ENCODE results near the gene MANF. TPM values are rescaled to one million over a fixed set of nuclear protein-coding genes. Genes with fewer than 3 reads are reported as not detected.

The MANF gene
- total RNA-seq, 2 experiments from 2014 or later: 104 to 117 TPM

DNA sequence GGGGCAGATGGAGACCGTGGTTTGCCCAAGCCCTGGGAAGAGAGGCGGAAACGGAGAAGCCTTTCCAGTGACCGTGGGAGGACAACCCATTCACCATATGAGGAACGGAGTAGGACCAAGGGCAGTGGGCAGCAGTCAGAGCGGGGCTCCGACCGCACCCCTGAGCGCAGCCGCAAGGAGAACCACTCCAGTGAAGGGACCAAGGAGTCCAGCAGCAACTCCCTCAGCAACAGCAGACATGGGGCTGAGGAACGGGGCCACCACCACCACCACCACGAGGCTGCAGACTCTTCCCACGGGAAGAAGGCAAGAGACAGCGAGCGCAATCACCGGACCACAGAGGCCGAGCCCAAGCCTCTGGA lies 8.0 kb downstream of the MANF start:
- peak overlapping the region; percentile 90 for H3K4me2 ChIP-seq (ENCODE audit: low read length)
- peaks cover 85% of the 10 kb centered on the region for H3K36me3 ChIP-seq (ENCODE audit: insufficient read depth, low read length)
- ChIA-PET POLR2A (no interaction called here), CTCF (ENCODE audit: unreplicated experiment) (no interaction called here)
- no peak overlapping the region for H2AFZ ChIP-seq (ENCODE audit: low read length)
- H3K79me2 ChIP-seq (ENCODE audit: insufficient read depth, low read depth, low read length): peaks cover 55% of the 10 kb centered on the region
- peaks cover 69% of the 10 kb centered on the region for H3K4me1 ChIP-seq (ENCODE audit: insufficient read depth, low read length, poor library complexity, severe bottlenecking)
- TF ChIP-seq EZH2phosphoT487 (IDR thresholded peaks at IDR 0.05; ENCODE audit: borderline replicate concordance, low read depth, low read length): no peak
- TF ChIP-seq, protein P1, sequence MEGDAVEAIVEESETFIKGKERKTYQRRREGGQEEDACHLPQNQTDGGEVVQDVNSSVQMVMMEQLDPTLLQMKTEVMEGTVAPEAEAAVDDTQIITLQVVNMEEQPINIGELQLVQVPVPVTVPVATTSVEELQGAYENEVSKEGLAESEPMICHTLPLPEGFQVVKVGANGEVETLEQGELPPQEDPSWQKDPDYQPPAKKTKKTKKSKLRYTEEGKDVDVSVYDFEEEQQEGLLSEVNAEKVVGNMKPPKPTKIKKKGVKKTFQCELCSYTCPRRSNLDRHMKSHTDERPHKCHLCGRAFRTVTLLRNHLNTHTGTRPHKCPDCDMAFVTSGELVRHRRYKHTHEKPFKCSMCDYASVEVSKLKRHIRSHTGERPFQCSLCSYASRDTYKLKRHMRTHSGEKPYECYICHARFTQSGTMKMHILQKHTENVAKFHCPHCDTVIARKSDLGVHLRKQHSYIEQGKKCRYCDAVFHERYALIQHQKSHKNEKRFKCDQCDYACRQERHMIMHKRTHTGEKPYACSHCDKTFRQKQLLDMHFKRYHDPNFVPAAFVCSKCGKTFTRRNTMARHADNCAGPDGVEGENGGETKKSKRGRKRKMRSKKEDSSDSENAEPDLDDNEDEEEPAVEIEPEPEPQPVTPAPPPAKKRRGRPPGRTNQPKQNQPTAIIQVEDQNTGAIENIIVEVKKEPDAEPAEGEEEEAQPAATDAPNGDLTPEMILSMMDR (conservative IDR thresholded peaks at IDR 0.05; ENCODE audit: low read length): no peak
- no TSS peak for BruUV-seq (replicated peaks)
- H3K9me3 ChIP-seq (ENCODE audit: low read length): no peaks in the 10 kb centered on the region
- H4K20me1 ChIP-seq (ENCODE audit: insufficient read depth, low read length): peaks cover 44% of the 10 kb centered on the region
- H3K4me3 ChIP-seq (ENCODE audit: low read depth, low read length, poor library complexity, severe bottlenecking): no peak overlapping the region
- H3K9me2 ChIP-seq (ENCODE audit: insufficient read depth, low read length): no peaks in the 10 kb centered on the region
- intact Hi-C loops (cut with micrococcal nuclease; ENCODE audit: unreplicated experiment): no loop called here
- no peak for DNase-seq (ENCODE audit: low spot score)
- H3K27ac ChIP-seq (ENCODE audit: low read depth, low read length, poor library complexity, severe bottlenecking): no peak overlapping the region

DNA sequence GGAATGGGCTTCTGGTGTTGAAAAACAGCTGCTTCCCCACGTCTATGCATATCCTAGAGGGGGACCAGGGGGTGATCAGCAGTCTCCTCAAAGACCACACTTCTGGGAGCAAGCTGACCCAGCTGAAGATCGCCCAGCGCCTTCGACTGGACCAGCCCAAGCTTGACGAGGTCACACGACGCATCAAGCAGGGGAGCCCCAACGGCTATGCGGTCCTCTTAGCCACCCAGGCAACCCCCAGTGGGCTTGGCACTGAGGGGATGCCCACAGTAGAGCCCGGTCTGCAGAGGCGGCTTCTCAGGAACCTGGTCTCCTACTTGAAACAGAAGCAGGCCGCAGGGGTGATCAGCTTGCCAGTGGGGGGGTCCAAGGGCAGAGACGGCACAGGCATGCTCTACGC lies 8.5 kb downstream of the MANF start:
- peaks cover 41% of the 10 kb centered on the region for H4K20me1 ChIP-seq (ENCODE audit: insufficient read depth, low read length)
- POLR2A ChIA-PET: interaction anchor here (0.6 kb wide), 1 partner anchor 526 kb away, joined by 3 read pairs; no protein-coding TSS in a partner anchor
- peaks cover 51% of the 10 kb centered on the region for H3K79me2 ChIP-seq (ENCODE audit: insufficient read depth, low read depth, low read length)
- no peak overlapping the region for H2AFZ ChIP-seq (ENCODE audit: low read length)
- H3K36me3 ChIP-seq (ENCODE audit: insufficient read depth, low read length): peaks cover 85% of the 10 kb centered on the region
- H3K27ac ChIP-seq (ENCODE audit: low read depth, low read length, poor library complexity, severe bottlenecking): no peak overlapping the region
- DNase-seq (ENCODE audit: low spot score): no peak
- no peaks in the 10 kb centered on the region for H3K9me2 ChIP-seq (ENCODE audit: insufficient read depth, low read length)
- CTCF ChIA-PET (ENCODE audit: unreplicated experiment): no interaction called here
- BruUV-seq (replicated peaks): no TSS peak
- H3K4me2 ChIP-seq (ENCODE audit: low read length): peak overlapping the region; percentile 37; the same call in 1 of the 2 replicates
- no peaks in the 10 kb centered on the region for H3K9me3 ChIP-seq (ENCODE audit: low read length)
- TF ChIP-seq, protein P1 (conservative IDR thresholded peaks at IDR 0.05; ENCODE audit: low read length): no peak
- TF ChIP-seq EZH2phosphoT487 (IDR thresholded peaks at IDR 0.05; ENCODE audit: borderline replicate concordance, low read depth, low read length): no peak
- H3K4me3 ChIP-seq (ENCODE audit: low read depth, low read length, poor library complexity, severe bottlenecking): peak overlapping the region; percentile 2
- intact Hi-C loops (cut with micrococcal nuclease; ENCODE audit: unreplicated experiment): no loop called here
- H3K4me1 ChIP-seq (ENCODE audit: insufficient read depth, low read length, poor library complexity, severe bottlenecking): peaks cover 64% of the 10 kb centered on the region

DNA sequence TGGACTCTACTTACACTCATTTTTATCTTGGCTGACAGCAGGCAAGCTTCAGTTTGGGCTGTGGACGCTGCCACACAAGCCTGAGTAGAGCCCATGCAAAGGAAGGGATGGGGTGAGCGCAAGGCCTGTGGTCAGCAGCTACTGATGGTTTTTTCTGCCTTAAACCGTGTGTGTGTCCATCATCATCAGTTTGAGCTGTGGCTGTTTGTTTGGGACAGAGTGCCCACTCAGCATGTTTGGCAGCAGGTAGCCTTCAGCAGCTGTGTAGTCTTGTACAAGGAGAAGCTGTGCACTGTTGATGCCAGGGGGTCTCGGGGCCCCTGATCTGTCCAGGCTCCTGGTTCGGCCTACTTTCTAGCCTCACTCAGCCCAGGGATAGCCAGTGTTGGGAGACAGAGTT lies 9.4 kb downstream of the MANF start:
- CTCF ChIA-PET (ENCODE audit: unreplicated experiment): no interaction called here
- Histone ChIP-seq H4K20me1 (ENCODE audit: insufficient read depth, low read length) (peaks cover 41% of the 10 kb centered on the region), H3K9me3 (ENCODE audit: low read length) (no peaks in the 10 kb centered on the region), H3K9me2 (ENCODE audit: insufficient read depth, low read length) (no peaks in the 10 kb centered on the region), H3K4me2 (ENCODE audit: low read length) (peak overlapping the region; percentile 37; the same call in 1 of the 2 replicates), H2AFZ (ENCODE audit: low read length) (no peak overlapping the region), H3K36me3 (ENCODE audit: insufficient read depth, low read length) (peaks cover 85% of the 10 kb centered on the region), H3K79me2 (ENCODE audit: insufficient read depth, low read depth, low read length) (peaks cover 51% of the 10 kb centered on the region), H3K4me1 (ENCODE audit: insufficient read depth, low read length, poor library complexity, severe bottlenecking) (peaks cover 54% of the 10 kb centered on the region), H3K27ac (ENCODE audit: low read depth, low read length, poor library complexity, severe bottlenecking) (no peak overlapping the region), H3K4me3 (ENCODE audit: low read depth, low read length, poor library complexity, severe bottlenecking) (peak overlapping the region; percentile 5)
- POLR2A ChIA-PET: interaction anchor here (0.5 to 1.3 kb wide), 2 partner anchors 19 to 1372 kb away, joined by 3 to 4 read pairs; no protein-coding TSS in a partner anchor
- intact Hi-C loops (cut with micrococcal nuclease; ENCODE audit: unreplicated experiment): no loop called here
- DNase-seq (ENCODE audit: low spot score): no peak
- no TSS peak for BruUV-seq (replicated peaks)
- TF ChIP-seq, protein P1 (conservative IDR thresholded peaks at IDR 0.05; ENCODE audit: low read length): no peak
- no peak for TF ChIP-seq EZH2phosphoT487 (IDR thresholded peaks at IDR 0.05; ENCODE audit: borderline replicate concordance, low read depth, low read length)
